ENCODE measurements around the gene FRYL.

Gene FRYL

GRCh38 chr4:48781968-48782367, 1.9 kb upstream of the FRYL start:
- no peak for TF ChIP-seq CTCF (IDR thresholded peaks at IDR 0.05; ENCODE audit: insufficient read depth, missing control alignments)
- DNase-seq (ENCODE audit: insufficient read length, low spot score) = no peak
- FAIRE-seq = no peak

DNA sequence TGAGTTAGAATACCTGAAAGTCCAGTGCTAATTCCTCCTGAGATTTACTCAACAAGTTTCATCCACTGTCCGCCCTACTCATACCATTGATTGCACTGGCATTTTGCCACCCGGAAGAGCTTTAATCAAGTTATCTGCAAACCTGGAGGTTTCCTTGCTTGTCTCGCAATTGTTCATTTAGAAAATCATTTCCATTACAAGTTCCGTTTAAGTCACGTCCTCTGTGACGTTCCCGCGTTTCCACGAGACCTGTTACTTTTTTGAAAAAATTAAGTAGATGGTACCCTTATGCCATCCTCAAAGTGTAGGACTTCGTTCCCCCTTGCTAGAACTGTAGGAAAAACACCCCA, 761 bp upstream of the FRYL start:
- no peak for TF ChIP-seq CTCF (IDR thresholded peaks at IDR 0.05; ENCODE audit: insufficient read depth, missing control alignments)

DNA sequence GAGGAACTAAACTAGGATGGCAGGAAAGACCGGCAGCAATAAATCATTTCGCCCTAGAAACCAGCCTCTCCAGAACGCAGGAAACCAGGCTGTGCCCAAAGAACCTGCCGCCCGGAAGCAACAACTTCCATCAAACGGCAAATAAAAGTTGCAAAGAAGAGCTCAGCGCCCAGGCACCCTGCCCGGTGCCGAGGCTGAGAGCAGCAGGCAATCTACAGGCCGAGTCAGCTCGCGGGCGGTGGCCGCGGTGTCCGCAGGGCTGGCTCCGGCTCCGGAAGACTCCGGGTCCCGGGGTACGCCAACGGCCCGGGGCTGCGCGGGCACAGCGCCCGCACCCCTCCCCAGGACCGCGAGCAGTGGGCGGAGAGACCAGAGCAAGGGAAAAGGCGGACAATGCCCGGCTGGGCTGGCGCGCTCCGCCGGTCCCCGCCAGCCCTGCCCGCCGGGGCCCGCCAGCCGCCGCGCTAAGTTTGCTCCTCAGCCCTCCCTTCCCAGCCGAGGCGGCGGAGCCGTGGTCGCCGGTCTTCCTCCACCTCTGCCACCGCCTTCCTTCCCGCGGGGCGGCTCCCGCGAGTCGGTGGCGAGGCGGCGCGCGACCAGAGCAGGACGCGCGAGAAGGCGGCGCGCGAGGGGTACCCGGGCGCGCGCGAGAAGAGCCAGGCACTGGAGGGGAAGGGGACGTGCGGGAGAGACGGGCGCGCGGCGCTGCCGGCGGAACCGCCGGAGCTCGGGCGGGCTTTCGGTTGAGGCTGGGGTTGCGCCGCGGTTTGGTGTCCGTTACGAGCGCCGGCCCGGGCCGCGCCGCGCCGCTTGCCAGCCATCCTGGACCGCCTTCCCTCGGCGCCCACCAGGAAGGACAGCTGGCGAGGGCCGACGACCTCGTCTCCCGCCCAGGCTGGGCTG, 733 bp downstream of the FRYL start:
- DNase-seq (ENCODE audit: insufficient read length, low spot score) (no peak), FAIRE-seq (no peak)
- peak; percentile 8 for TF ChIP-seq CTCF (IDR thresholded peaks at IDR 0.05; ENCODE audit: insufficient read depth, missing control alignments)

More for the DNA sequence above, 761 bp upstream of the FRYL start:
- DNase-seq (ENCODE audit: insufficient read length, low spot score) (no peak), FAIRE-seq (no peak)

GRCh38 chr4:48778431-48779094, 1.5 kb downstream of the FRYL start:
- TF ChIP-seq CTCF (IDR thresholded peaks at IDR 0.05; ENCODE audit: insufficient read depth, missing control alignments) = no peak
- FAIRE-seq = peak; percentile 21
- no peak for DNase-seq (ENCODE audit: insufficient read length, low spot score)

GRCh38 chr4:48777739-48778138, 2.3 kb downstream of the FRYL start:
- DNase-seq (ENCODE audit: insufficient read length, low spot score) (no peak), FAIRE-seq (no peak)
- no peak for TF ChIP-seq CTCF (IDR thresholded peaks at IDR 0.05; ENCODE audit: insufficient read depth, missing control alignments)

- no peak for TF ChIP-seq CTCF (IDR thresholded peaks at IDR 0.05; ENCODE audit: insufficient read depth, missing control alignments)
- DNase-seq (ENCODE audit: insufficient read length, low spot score) = no peak
- FAIRE-seq = peak; percentile 51
Observed at GRCh38 chr4:48774760-48775710, 5.0 kb downstream of the FRYL start.
